HUDEP-2 (cell line): ENCODE data around the gene MRPL4.

Experiments
- DNase-seq, 76 experiments: peaks; one replicate each; lab custom pipeline; 2025; ENCODE audit not compliant: unreplicated experiment in 76 of 76; lab: John Stamatoyannopoulos, UW

The MRPL4 gene

DNA sequence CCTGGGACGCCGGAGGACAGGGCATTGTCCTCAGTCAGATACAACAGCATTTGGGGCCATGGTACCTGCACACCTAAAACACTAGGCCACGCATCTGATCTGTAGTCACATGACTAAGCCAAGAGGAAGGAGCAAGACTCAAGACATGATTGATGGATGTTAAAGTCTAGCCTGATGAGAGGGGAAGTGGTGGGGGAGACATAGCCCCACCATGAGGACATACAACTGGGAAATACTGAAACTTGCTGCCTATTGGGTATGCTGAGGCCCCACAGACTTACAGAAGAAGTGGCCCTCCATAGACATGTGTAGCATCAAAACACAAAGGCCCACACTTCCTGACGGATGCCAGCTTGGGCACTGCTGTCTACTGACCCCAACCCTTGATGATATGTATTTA is 33.4 kb downstream of the MRPL4 start:
- no peak for DNase-seq

DNA sequence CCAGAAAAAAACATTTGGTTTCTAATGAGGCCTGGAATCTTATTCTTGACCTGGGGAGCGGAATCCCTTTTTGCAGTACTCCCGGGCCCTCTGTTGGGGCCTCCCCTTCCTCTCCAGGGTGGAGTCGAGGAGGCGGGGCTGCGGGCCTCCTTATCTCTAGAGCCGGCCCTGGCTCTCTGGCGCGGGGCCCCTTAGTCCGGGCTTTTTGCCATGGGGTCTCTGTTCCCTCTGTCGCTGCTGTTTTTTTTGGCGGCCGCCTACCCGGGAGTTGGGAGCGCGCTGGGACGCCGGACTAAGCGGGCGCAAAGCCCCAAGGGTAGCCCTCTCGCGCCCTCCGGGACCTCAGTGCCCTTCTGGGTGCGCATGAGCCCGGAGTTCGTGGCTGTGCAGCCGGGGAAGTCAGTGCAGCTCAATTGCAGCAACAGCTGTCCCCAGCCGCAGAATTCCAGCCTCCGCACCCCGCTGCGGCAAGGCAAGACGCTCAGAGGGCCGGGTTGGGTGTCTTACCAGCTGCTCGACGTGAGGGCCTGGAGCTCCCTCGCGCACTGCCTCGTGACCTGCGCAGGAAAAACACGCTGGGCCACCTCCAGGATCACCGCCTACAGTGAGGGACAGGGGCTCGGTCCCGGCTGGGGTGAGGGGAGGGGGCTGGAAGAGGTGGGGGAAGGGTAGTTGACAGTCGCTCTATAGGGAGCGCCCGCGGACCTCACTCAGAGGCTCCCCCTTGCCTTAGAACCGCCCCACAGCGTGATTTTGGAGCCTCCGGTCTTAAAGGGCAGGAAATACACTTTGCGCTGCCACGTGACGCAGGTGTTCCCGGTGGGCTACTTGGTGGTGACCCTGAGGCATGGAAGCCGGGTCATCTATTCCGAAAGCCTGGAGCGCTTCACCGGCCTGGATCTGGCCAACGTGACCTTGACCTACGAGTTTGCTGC is 35.1 kb downstream of the MRPL4 start, which contains the start of gene ICAM4:
Gene ICAM4 (plus strand): TSS at position 153 of the 935 bp plus-strand sequence. CDS start 58 bp downstream, at position 211.
- peak in 75 of 76 experiments; percentile 72 to 100 (median 95) for DNase-seq

DNA sequence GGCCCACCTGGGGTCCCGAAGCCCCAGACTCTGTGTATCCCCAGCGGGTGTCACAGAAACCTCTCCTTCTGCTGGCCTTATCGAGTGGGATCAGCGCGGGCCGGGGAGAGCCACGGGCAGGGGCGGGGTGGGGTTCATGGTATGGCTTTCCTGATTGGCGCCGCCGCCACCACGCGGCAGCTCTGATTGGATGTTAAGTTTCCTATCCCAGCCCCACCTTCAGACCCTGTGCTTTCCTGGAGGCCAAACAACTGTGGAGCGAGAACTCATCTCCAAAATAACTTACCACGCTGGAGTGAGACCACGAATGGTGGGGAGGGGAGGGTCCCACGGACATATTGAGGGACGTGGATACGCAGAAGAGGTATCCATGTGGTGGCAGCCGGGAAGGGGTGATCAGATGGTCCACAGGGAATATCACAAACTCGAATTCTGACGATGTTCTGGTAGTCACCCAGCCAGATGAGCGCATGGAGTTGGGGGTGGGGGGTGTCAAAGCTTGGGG is 36.7 kb downstream of the MRPL4 start:
- peak in 75 of 76 experiments; percentile 77 to 99 (median 95) for DNase-seq

DNA sequence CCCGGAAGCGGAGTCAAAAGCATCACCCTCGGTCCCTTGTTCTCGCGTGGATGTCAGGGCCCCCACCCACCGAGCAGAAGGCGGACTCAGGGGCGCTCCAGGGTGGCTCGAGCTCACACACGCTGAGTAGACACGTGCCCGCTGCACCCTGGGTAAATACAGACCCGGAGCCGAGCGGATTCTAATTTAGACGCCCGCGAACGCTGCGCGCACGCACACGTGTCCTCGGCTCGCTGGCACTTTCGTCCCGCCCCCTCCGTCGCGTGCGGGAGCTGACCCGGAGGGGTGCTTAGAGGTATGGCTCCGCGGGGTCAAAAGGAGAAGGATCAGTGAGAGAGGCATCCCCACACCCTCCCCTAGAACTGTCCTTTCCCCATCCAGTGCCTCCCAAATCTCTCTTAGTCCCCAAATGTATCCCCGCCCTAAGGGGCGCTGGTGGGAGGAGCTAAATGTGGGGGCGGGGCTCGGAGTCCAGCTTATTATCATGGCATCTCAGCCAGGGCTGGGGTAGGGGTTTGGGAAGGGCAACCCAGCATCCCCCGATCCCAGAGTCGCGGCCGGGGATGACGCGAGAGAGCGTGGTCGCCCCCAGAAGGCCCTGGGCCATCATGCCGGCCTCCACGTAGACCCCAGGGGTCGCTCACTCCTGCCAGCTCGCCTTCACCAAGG is 37.3 kb downstream of the MRPL4 start:
- peak in 75 of 76 experiments; percentile 80 to 99 (median 96) for DNase-seq

DNA sequence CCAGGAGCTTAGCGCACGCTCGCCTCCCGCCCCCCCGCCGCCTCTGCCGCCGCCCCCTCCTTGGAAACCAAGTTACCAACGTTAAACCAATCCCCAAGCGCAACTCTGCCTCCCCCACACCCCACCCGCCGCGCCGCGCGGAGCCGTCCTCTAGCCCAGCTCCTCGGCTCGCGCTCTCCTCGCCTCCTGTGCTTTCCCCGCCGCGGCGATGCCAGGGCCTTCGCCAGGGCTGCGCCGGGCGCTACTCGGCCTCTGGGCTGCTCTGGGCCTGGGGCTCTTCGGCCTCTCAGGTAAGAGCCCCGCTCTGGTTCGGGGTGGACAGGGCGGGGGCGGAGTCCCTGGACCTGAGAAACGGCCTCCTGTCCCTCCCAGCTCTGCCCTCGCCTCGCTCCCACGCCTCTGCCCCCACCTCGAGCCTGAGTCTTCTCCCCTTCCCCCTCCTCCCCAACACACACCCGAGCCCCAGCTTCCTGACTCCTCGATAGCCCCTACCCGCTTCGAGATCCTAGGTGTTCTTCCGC is 37.9 kb downstream of the MRPL4 start, which contains the start of gene ICAM5:
Gene ICAM5 (plus strand): TSS at position 117 of the 521 bp plus-strand sequence. CDS start 92 bp downstream, at position 209.
- peak in 74 of 76 experiments; percentile 59 to 99 (median 93) for DNase-seq

DNA sequence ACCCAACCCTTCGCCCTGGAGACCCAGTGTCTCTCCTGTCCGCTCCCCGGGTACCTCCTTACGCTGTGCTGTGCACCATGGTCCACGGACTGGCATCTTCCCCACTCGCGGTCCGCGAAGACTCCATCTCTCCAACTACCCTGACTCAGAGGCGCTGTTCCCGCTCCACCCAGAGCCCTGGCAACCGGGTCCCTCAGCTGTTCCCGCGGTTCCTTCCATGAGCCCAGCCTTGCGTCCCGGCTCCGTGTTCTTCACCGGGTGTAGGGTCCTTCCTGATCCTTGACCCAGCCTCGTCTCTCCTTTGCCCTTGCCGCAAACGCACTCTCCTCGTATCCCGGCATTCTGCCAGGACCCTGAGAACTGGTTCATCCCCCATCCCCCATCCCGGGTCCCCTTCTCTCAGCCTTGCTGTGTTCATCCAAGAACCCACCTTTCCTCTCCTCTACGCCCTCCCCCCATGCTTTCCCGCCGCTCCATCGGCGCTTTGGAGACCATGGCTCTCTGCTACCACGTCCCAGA is 38.4 kb downstream of the MRPL4 start:
- peak in 28 of 76 experiments; percentile 36 to 95 (median 58) for DNase-seq

DNA sequence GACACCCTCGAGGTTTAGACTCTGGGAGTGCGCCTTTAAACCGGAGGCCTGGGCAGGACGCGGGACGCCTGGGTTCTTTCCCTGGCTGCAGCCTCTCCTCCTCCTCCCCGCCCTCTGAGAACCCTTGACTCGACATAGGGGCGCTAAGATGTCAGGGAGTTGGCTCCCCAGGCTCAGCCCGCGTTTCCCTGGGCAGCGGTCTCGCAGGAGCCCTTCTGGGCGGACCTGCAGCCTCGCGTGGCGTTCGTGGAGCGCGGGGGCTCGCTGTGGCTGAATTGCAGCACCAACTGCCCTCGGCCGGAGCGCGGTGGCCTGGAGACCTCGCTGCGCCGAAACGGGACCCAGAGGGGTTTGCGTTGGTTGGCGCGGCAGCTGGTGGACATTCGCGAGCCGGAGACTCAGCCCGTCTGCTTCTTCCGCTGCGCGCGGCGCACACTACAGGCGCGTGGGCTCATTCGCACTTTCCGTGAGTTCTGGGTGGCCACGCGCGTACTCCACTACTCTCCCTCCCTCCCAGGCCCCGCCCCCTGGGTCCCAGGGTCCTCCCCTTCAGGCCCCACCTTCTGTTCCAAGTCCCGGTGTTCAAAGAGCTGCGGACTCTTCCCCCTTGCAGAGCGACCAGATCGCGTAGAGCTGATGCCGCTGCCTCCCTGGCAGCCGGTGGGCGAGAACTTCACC is 39.0 kb downstream of the MRPL4 start:
- DNase-seq: peak in 72 of 76 experiments; percentile 34 to 94 (median 80)

DNA sequence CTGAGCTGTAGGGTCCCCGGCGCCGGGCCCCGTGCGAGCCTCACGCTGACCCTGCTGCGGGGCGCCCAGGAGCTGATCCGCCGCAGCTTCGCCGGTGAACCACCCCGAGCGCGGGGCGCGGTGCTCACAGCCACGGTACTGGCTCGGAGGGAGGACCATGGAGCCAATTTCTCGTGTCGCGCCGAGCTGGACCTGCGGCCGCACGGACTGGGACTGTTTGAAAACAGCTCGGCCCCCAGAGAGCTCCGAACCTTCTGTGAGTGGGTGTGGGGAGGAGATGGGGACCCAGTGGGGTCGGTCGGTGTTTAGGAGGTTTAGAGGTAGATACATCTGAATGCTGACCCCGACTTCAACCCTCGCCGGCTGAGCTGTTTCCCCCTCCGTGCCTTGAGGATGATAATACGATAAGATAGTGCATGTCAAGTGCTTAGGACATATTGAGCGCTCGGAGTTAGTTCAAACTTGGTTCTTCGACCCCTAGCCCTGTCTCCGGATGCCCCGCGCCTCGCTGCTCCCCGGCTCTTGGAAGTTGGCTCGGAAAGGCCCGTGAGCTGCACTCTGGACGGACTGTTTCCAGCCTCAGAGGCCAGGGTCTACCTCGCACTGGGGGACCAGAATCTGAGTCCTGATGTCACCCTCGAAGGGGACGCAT is 39.7 kb downstream of the MRPL4 start:
- peak in 16 of 76 experiments; percentile 8 to 95 (median 56) for DNase-seq

DNA sequence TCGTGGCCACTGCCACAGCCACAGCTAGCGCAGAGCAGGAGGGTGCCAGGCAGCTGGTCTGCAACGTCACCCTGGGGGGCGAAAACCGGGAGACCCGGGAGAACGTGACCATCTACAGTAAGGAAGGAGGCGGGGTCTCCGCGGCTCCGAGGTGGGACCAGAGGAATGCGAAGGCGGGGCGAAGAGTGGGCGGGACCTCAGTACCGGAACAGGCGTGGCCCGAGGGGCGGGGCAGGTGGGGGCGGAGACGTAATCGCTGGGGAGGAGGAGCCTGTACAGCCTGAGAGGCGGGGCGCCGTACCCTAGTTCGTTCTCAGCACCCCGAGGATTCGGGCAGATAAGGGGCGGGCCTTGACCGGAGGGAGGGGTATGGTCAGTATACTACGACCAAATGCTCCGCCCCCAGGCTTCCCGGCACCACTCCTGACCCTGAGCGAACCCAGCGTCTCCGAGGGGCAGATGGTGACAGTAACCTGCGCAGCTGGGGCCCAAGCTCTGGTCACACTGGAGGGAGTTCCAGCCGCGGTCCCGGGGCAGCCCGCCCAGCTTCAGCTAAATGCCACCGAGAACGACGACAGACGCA is 40.3 kb downstream of the MRPL4 start:
- peak in 75 of 76 experiments; percentile 39 to 99 (median 87) for DNase-seq

DNA sequence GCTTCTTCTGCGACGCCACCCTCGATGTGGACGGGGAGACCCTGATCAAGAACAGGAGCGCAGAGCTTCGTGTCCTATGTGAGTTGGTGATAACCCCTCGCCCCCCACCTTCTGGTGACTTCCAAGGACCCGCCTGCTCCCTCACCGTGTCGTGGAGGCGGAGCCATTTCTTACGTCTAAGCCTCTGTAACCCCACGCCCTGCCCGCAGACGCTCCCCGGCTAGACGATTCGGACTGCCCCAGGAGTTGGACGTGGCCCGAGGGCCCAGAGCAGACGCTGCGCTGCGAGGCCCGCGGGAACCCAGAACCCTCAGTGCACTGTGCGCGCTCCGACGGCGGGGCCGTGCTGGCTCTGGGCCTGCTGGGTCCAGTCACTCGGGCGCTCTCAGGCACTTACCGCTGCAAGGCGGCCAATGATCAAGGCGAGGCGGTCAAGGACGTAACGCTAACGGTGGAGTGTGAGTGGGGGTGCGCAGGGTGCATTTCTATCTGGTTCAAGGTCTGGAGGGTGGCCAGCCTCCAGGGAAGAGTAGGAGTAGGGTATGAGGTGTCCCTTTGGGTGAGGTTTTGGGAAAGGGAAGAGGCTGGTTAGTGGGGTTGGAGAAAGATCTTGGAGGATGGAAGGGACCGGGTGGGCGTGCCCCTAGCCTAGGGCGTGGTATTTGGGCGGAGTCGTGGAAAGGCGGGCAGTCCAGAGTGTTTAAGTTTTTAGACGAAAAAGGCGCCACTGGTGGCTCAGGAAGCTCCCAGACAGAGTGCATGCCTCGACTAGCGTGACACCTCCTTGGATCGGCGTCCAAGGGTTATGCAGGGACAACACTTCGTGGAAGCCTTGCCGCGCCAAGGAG is 41.0 kb downstream of the MRPL4 start:
- peak in 9 of 76 experiments; percentile 12 to 27 (median 23) for DNase-seq

DNA sequence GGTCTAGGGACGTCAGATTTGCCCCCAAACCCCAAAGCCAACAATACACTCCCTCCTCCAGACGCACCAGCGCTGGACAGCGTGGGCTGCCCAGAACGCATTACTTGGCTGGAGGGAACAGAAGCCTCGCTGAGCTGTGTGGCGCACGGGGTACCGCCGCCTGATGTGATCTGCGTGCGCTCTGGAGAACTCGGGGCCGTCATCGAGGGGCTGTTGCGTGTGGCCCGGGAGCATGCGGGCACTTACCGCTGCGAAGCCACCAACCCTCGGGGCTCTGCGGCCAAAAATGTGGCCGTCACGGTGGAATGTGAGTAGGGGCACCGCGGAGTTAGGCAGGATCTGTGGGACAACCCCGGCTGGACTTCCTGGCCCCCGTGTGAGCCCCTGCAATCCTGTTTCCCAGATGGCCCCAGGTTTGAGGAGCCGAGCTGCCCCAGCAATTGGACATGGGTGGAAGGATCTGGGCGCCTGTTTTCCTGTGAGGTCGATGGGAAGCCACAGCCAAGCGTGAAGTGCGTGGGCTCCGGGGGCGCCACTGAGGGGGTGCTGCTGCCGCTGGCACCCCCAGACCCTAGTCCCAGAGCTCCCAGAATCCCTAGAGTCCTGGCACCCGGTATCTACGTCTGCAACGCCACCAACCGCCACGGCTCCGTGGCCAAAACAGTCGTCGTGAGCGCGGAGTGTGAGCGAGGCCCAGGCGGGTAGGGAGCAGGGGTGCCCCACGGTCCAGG is 41.8 kb downstream of the MRPL4 start:
- no peak for DNase-seq

DNA sequence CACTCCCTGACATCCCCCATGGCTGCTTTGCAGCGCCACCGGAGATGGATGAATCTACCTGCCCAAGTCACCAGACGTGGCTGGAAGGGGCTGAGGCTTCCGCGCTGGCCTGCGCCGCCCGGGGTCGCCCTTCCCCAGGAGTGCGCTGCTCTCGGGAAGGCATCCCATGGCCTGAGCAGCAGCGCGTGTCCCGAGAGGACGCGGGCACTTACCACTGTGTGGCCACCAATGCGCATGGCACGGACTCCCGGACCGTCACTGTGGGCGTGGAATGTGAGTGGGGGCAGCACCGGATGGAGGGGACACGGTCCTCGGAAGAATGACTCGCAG is 42.3 kb downstream of the MRPL4 start:
- no peak for DNase-seq

DNA sequence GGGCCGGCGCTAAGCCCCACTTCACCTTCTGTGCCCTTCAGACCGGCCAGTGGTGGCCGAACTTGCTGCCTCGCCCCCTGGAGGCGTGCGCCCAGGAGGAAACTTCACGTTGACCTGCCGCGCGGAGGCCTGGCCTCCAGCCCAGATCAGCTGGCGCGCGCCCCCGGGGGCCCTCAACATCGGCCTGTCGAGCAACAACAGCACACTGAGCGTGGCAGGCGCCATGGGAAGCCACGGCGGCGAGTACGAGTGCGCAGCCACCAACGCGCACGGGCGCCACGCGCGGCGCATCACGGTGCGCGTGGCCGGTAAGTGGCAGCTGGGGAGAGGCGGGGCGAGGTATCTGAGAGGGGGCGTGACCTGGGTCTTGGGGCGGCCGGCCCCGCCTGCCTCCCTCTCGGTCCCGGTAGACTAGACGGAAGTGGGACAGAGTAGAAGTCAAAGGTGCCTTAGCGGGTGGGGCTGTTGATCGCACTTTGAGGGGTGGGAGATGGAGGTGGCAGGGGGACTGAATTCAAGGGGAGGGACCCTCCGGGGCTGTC is 43.4 kb downstream of the MRPL4 start:
- DNase-seq: peak in 31 of 76 experiments; percentile 11 to 74 (median 46)

DNA sequence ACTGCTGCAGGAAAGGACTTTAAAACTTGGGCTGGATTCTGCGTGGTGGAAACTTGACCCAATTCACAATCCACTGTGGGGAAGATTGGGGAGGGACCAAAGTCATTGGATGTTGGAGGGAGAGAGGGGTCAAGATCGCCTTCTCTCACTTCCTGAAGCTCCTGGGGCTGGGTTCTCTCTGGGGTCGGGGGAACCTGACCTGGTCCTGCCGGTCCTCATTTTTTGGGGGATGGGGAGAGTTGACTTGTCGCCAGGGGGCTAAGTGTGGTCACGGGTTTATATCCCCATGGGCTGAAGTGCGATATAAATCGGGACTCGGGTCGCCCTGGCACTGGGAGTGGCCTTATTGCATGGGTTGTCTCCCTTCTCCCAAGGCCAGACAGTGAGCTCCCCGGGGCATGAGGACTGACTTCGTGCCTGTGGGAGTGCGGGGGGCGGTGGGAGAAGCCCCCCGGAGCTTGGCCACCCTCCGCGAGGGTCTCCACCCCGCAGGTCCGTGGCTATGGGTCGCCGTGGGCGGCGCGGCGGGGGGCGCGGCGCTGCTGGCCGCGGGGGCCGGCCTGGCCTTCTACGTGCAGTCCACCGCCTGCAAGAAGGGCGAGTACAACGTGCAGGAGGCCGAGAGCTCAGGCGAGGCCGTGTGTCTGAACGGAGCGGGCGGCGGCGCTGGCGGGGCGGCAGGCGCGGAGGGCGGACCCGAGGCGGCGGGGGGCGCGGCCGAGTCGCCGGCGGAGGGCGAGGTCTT is 44.0 kb downstream of the MRPL4 start:
- peak in 41 of 76 experiments; percentile 13 to 67 (median 47) for DNase-seq

DNA sequence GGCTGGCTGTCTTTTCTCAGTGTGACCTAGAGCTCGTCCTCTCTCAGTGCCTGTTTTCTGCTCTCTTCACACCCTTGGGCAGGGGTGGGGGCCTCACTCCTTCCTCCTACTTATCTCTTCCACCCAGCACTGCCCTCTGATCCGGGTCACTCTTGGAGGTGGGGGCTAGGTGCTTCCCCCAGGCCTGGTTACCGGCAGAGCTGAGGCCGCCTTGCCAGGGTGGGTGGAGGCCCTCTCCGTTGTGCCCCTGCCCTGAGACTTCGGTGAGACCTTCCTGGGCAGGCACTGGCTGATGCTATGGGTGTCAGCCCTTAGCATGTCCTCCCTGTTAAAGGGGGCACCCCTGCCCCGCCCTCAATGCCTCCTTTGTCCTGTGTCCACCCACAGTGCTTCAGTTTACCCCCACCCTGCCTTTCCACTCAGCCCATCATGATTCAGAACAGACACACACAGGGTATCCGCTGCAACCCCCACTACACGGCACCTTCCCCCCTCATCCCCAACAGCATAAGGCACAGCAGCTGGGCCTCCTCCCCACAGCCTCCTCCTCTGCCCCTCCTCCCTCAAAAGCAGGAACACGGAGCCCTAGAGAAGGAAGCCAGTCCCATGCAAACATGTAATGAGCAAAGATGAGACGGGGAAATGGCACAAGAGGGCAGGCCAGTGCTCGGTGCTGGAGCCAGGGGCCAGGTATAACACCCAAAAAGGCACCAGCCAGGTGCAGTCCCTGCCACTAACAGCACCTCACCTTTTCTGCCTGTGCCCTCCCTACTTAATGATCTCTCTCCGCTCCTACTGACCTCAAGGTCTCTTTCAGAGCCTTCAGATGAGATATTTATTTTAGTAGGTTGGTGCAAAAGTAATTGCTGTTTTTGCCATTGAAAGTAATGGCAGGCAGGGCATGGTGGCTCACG is 47.8 kb downstream of the MRPL4 start:
- peak in 74 of 76 experiments; percentile 60 to 96 (median 87) for DNase-seq
